ENCODE measurements around the gene QRICH2.

DNA sequence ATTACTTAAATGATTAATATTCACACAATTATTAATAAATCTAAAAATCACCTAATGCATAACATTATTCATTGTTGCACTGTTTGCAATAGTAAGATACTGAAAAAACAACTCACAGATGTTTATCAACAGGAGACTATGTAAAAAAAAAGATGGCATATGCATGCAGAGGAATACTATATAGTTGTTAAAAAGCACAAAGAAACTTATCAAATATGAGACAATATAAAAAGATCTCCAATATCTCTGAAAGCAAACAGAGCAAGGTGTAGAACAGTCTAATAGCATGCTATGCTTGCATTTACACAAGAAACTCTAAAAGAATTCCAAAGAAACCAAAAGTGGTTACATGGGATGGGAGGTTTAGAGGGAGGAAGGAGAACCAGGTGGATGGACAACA lies 71.5 kb downstream of the QRICH2 start:
- TF ChIP-seq, protein P1, sequence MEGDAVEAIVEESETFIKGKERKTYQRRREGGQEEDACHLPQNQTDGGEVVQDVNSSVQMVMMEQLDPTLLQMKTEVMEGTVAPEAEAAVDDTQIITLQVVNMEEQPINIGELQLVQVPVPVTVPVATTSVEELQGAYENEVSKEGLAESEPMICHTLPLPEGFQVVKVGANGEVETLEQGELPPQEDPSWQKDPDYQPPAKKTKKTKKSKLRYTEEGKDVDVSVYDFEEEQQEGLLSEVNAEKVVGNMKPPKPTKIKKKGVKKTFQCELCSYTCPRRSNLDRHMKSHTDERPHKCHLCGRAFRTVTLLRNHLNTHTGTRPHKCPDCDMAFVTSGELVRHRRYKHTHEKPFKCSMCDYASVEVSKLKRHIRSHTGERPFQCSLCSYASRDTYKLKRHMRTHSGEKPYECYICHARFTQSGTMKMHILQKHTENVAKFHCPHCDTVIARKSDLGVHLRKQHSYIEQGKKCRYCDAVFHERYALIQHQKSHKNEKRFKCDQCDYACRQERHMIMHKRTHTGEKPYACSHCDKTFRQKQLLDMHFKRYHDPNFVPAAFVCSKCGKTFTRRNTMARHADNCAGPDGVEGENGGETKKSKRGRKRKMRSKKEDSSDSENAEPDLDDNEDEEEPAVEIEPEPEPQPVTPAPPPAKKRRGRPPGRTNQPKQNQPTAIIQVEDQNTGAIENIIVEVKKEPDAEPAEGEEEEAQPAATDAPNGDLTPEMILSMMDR (conservative IDR thresholded peaks at IDR 0.05; ENCODE audit: low read length) = no peak
- TF ChIP-seq EZH2phosphoT487 (IDR thresholded peaks at IDR 0.05; ENCODE audit: borderline replicate concordance, low read depth, low read length) = no peak
